ENCODE results near the gene OOSP1.
"Not testable (repeated sequence)": the region's sequence is repeated elsewhere in the genome, so short reads cannot be mapped to it uniquely, and the experiment has no call there.

The OOSP1 gene

DNA sequence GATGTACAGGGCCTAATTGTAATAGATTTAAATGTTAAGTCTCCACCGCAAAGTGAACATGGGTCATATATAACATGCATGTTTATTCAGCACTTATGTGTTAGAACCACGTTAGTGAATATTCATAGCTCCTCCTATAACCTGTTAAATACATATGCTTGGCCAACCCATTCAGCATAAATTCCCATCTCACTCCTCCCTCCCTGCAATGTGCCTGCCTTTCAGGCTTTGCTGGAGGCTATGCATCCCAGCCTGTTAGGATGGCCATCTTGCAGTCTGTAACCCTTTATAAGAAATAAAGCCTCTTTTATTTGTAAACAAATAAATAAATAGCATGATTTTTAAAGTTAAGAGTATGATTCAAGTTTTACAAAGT lies 23.9 kb downstream of the OOSP1 start:
- no peaks in the 10 kb centered on the region for H3K9me3 ChIP-seq (ENCODE audit: control insufficient read depth, low read length)
- no peaks in the 10 kb centered on the region for H3K27me3 ChIP-seq (replicated peaks; ENCODE audit: control insufficient read depth, insufficient read depth, low read length)
- no peak for DNase-seq (ENCODE audit: low read depth)
- no peak overlapping the region for H3K4me3 ChIP-seq (ENCODE audit: low read length)
- no peaks in the 10 kb centered on the region for H3K4me1 ChIP-seq (ENCODE audit: control insufficient read depth, insufficient read depth, low read length)
- H3K36me3 ChIP-seq (ENCODE audit: control insufficient read depth, insufficient read depth, low read length, severe bottlenecking): no peaks in the 10 kb centered on the region
- H3K9ac ChIP-seq (ENCODE audit: low read length): no peak overlapping the region

DNA sequence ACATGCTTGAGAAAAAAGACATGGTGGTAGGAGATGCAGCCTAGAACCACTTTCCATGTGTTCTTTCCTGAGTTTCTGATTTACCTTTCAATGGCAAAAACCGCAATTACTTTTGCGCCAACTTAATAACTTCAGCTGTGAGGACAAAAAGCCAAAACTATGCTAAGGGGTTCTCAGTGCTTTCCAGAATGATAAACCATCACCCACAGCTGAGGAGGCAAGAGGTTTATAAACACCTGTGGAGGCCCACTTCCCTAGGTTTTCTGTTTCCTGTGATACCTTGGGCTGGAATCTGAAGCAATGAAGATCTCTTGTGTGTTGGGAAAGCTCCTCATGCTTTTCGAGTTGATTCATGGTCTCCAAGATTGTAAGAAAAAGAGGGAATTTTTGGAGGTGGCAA lies 25.5 kb downstream of the OOSP1 start, which contains the start of gene OOSP4A:
OOSP4A (plus strand) TSS at position 301 of the 400 bp plus-strand sequence; CDS start at position 301, 0 bp downstream.
- Histone ChIP-seq H3K9ac (ENCODE audit: low read length) (no peak within 1 kb of the TSS), H3K27me3 (replicated peaks; ENCODE audit: control insufficient read depth, insufficient read depth, low read length) (no peaks in the 10 kb centered on the region), H3K4me1 (ENCODE audit: control insufficient read depth, insufficient read depth, low read length) (no peaks in the 10 kb centered on the region), H3K4me3 (ENCODE audit: low read length) (no peak within 1 kb of the TSS), H3K9me3 (ENCODE audit: control insufficient read depth, low read length) (no peaks in the 10 kb centered on the region), H3K36me3 (ENCODE audit: control insufficient read depth, insufficient read depth, low read length, severe bottlenecking) (no peaks in the 10 kb centered on the region)
- DNase-seq (ENCODE audit: low read depth): no peak

DNA sequence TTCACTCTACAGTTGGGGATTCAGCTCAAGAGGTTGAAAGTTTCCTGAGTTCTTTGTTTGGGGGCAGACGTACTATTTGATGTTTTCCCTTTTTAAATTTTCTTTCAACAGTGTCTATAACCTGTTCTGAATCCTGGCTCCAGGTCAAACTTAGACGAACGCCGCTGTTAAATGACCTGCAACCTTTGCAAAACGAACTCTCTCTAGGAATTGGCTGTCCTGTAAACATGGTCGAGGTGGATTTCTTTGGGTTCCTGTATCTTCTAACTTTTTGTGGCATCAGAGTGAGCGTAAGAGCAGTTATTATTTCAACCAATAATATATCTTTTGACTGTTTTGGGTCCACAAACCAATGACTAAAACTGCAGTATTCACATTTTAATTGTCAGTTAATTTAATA lies 27.2 kb downstream of the OOSP1 start:
- H3K4me1 ChIP-seq (ENCODE audit: control insufficient read depth, insufficient read depth, low read length): no peaks in the 10 kb centered on the region
- no peaks in the 10 kb centered on the region for H3K27me3 ChIP-seq (replicated peaks; ENCODE audit: control insufficient read depth, insufficient read depth, low read length)
- H3K9ac ChIP-seq (ENCODE audit: low read length): no peak overlapping the region
- H3K4me3 ChIP-seq (ENCODE audit: low read length): no peak overlapping the region
- no peaks in the 10 kb centered on the region for H3K9me3 ChIP-seq (ENCODE audit: control insufficient read depth, low read length)
- DNase-seq (ENCODE audit: low read depth): no peak
- no peaks in the 10 kb centered on the region for H3K36me3 ChIP-seq (ENCODE audit: control insufficient read depth, insufficient read depth, low read length, severe bottlenecking)

DNA sequence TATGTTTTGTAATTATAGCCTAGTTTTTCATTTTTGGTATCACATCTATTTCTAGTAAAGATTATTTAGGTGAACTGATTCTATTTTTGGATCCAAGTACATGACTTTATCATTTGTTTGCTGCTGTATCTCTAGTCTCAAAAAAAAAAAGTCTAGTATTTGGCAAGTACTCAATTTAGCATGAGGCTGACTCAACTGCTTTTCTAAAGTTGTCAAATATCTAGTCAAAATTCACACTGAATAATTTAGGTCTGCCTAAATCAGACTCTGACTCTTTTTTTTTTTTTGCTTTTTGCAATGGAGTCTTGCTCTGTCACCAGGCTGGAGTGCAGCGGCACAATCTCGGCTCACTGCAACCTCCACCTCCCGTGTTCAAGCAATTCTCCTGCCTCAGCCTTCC lies 28.0 kb downstream of the OOSP1 start:
- H3K9me3 ChIP-seq (ENCODE audit: control insufficient read depth, low read length): no peaks in the 10 kb centered on the region
- H3K36me3 ChIP-seq (ENCODE audit: control insufficient read depth, insufficient read depth, low read length, severe bottlenecking): no peaks in the 10 kb centered on the region
- DNase-seq (ENCODE audit: low read depth): no peak
- H3K27me3 ChIP-seq (replicated peaks; ENCODE audit: control insufficient read depth, insufficient read depth, low read length): no peaks in the 10 kb centered on the region
- H3K4me3 ChIP-seq (ENCODE audit: low read length): no peak overlapping the region
- no peak overlapping the region for H3K9ac ChIP-seq (ENCODE audit: low read length)
- no peaks in the 10 kb centered on the region for H3K4me1 ChIP-seq (ENCODE audit: control insufficient read depth, insufficient read depth, low read length)

DNA sequence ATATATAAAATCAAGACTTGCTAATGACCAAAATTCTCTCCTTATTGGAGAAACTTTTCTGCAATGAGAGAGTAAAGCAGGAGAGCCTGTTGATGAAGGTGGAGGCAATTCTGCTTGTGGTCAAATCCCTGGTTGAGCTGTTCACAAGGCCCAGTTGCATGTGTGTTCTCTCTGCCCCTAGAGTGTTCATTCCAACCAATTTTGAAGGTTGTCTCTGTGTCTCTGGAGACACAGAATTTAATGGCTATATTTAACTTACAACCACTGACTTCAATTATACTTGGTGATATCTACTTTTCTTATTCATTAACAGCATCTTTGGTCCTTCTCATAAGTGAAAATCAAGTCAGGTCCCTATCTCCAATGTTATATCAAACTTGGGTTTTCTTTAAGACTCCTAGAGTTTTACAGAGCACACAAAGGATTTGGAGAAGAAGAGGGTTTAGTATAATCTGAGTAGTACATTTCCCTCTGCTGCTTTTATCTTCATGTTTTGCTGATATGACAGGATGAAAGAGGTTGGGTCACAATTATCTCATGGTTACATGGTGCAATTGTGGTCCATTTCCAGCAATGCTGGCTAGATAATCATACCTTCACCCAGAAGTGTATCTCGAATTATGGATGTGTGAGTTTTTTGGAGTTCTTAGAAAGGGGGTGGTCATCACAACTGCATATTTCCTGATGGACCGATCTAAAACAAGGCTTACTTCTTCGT lies 29.6 kb downstream of the OOSP1 start:
- H3K4me3 ChIP-seq (ENCODE audit: low read length): no peak overlapping the region
- no peaks in the 10 kb centered on the region for H3K27me3 ChIP-seq (replicated peaks; ENCODE audit: control insufficient read depth, insufficient read depth, low read length)
- no peaks in the 10 kb centered on the region for H3K36me3 ChIP-seq (ENCODE audit: control insufficient read depth, insufficient read depth, low read length, severe bottlenecking)
- H3K4me1 ChIP-seq (ENCODE audit: control insufficient read depth, insufficient read depth, low read length): no peaks in the 10 kb centered on the region
- no peak for DNase-seq (ENCODE audit: low read depth)
- no peaks in the 10 kb centered on the region for H3K9me3 ChIP-seq (ENCODE audit: control insufficient read depth, low read length)
- H3K9ac ChIP-seq (ENCODE audit: low read length): no peak overlapping the region

DNA sequence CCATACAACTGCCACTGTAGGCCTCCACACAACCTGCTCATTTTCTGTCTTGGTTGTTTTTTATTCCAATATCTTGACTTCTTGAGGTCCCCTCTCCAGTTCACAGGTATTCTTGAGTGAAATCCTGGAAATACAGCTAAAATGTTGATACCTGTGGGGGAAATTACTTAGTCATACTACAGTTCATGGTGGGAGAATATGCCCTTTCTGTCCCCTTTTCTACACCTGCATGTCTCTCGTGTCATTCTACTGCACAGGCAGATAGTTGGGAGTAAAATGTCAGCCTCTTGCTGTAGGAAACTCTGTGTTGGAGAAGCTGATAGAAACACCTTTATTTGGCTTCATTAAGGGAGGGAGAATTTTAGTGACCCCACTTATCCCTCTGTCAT lies 30.2 kb downstream of the OOSP1 start:
- Histone ChIP-seq H3K27me3 (replicated peaks; ENCODE audit: control insufficient read depth, insufficient read depth, low read length) (no peaks in the 10 kb centered on the region), H3K9ac (ENCODE audit: low read length) (no peak overlapping the region), H3K4me3 (ENCODE audit: low read length) (no peak overlapping the region), H3K4me1 (ENCODE audit: control insufficient read depth, insufficient read depth, low read length) (no peaks in the 10 kb centered on the region), H3K9me3 (ENCODE audit: control insufficient read depth, low read length) (no peaks in the 10 kb centered on the region), H3K36me3 (ENCODE audit: control insufficient read depth, insufficient read depth, low read length, severe bottlenecking) (no peaks in the 10 kb centered on the region)
- no peak for DNase-seq (ENCODE audit: low read depth)

DNA sequence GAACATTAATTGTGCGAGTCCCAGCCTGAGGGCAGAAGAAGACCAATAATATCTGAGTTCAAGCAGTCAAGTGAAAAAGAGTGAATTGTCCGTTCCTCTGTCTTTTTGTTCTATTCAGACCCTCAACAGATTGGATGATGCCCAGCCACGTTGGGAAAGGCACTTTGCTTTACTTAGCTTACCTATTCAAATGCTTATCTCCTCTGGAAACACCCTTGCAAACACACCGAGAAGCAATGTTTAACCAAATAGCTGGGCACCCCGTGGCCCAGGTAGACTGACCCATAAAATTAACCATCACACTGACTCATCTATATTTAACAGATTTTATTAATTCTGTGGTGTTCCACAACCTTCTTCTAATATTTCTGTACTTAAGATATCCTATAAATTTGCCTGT lies 34.9 kb downstream of the OOSP1 start:
- Histone ChIP-seq H3K9ac (ENCODE audit: low read length) (no peak overlapping the region), H3K9me3 (ENCODE audit: control insufficient read depth, low read length) (no peaks in the 10 kb centered on the region), H3K4me3 (ENCODE audit: low read length) (no peak overlapping the region), H3K36me3 (ENCODE audit: control insufficient read depth, insufficient read depth, low read length, severe bottlenecking) (no peaks in the 10 kb centered on the region), H3K27me3 (replicated peaks; ENCODE audit: control insufficient read depth, insufficient read depth, low read length) (no peaks in the 10 kb centered on the region), H3K4me1 (ENCODE audit: control insufficient read depth, insufficient read depth, low read length) (no peaks in the 10 kb centered on the region)
- no peak for DNase-seq (ENCODE audit: low read depth)

DNA sequence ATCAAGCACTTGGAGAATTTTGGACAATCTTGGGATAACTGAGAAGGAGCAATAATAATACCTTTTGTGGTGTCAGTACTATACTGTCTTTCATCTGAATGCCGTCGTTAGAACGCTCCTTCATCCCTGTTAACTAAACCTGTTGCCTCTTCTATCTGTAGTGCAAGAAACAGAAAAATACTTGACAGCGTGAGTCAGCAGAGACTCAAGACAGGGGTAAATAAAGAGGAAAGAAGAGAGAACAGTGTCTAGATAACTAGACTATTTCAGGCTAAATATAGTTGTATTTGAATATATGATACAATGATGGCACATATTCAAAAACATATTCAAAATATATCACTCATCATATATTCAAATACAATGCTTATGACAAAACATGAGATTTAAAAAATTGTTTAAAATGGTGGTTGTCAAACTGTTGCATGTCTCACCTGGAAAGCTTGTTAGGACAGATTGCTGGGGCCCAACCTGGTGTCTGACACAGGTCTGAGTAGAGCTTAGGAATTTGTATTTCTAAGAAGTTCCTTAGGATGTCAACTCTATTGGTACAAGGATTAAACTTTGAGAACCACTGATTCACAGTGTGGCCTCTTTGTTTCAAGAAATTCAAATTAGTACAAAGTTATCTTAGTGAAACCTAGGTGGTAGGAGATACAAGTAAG lies 43.0 kb downstream of the OOSP1 start:
- H3K9ac ChIP-seq (ENCODE audit: low read length): no peak overlapping the region
- H3K4me1 ChIP-seq (ENCODE audit: control insufficient read depth, insufficient read depth, low read length): no peaks in the 10 kb centered on the region
- H3K36me3 ChIP-seq (ENCODE audit: control insufficient read depth, insufficient read depth, low read length, severe bottlenecking): no peaks in the 10 kb centered on the region
- H3K4me3 ChIP-seq (ENCODE audit: low read length): no peak overlapping the region
- no peaks in the 10 kb centered on the region for H3K9me3 ChIP-seq (ENCODE audit: control insufficient read depth, low read length)
- no peaks in the 10 kb centered on the region for H3K27me3 ChIP-seq (replicated peaks; ENCODE audit: control insufficient read depth, insufficient read depth, low read length)
- no peak for DNase-seq (ENCODE audit: low read depth)

DNA sequence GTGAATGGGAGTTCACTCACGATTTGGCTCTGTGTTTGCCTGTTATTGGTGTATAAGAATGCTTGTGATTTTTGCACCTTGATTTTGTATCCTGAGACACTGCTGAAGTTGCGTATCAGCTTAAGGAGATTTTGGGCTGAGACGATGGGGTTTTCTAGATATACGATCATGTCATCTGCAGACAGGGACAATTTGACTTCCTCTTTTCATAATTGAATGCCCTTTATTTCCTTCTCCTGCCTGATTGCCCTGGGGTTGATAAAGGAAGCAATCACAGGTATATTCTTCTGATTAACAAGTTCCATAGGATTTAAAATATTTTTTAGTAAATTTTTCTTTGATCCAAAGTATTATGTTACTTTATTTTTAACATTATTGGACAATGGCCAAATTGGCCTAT lies 43.8 kb downstream of the OOSP1 start:
- H3K36me3 ChIP-seq (ENCODE audit: control insufficient read depth, insufficient read depth, low read length, severe bottlenecking); H3K4me1 ChIP-seq (ENCODE audit: control insufficient read depth, insufficient read depth, low read length): not testable (repeated sequence)

DNA sequence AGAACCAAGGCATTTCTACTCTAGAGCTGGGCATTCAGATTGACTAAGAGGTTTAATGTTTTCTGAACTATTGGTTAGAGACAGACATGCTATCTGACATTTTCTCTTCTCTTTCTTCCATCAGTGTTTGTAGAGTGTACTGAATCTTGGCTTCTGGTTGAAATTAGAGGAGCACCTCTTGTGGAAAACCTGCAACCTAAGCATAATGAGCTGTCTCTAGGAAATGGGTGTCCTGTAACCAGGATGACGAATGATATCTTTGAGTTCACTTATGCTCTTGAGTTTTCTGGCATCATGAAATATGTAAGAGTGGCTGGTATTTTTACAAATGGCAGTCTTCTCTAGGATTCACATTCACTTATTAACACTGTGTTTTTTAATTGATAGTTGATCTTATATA lies 45.0 kb downstream of the OOSP1 start:
- no peak overlapping the region for H3K4me3 ChIP-seq (ENCODE audit: low read length)
- no peaks in the 10 kb centered on the region for H3K36me3 ChIP-seq (ENCODE audit: control insufficient read depth, insufficient read depth, low read length, severe bottlenecking)
- no peaks in the 10 kb centered on the region for H3K4me1 ChIP-seq (ENCODE audit: control insufficient read depth, insufficient read depth, low read length)
- DNase-seq (ENCODE audit: low read depth): no peak
- no peak overlapping the region for H3K9ac ChIP-seq (ENCODE audit: low read length)
- H3K27me3 ChIP-seq (replicated peaks; ENCODE audit: control insufficient read depth, insufficient read depth, low read length): no peaks in the 10 kb centered on the region
- H3K9me3 ChIP-seq (ENCODE audit: control insufficient read depth, low read length): no peaks in the 10 kb centered on the region

More for the DNA sequence above, 43.8 kb downstream of the OOSP1 start:
- DNase-seq (ENCODE audit: low read depth); H3K9me3 ChIP-seq (ENCODE audit: control insufficient read depth, low read length); H3K9ac ChIP-seq (ENCODE audit: low read length); H3K4me3 ChIP-seq (ENCODE audit: low read length); H3K27me3 ChIP-seq (replicated peaks; ENCODE audit: control insufficient read depth, insufficient read depth, low read length): not testable (repeated sequence)

DNA sequence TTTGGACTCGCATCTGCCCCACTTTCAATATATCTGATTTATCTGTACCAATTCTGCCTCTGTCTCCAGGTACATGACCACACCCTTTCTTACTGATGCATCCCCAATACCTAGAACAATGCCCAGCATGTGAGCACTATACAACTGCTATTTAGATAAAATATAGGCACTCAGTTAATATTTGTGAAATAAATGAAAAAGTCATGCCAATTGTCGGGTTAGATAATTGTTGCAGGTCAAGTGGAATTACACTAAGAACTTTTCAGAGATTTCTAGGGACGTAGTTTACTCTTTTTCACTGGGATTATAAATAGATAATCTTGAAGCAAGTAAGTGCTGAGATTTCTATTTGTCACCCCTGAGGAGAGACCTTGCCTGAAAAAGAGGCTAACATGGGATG lies 46.1 kb downstream of the OOSP1 start:
- no peaks in the 10 kb centered on the region for H3K36me3 ChIP-seq (ENCODE audit: control insufficient read depth, insufficient read depth, low read length, severe bottlenecking)
- no peaks in the 10 kb centered on the region for H3K4me1 ChIP-seq (ENCODE audit: control insufficient read depth, insufficient read depth, low read length)
- H3K9me3 ChIP-seq (ENCODE audit: control insufficient read depth, low read length): no peaks in the 10 kb centered on the region
- H3K9ac ChIP-seq (ENCODE audit: low read length): no peak overlapping the region
- no peak for DNase-seq (ENCODE audit: low read depth)
- H3K4me3 ChIP-seq (ENCODE audit: low read length): no peak overlapping the region
- no peaks in the 10 kb centered on the region for H3K27me3 ChIP-seq (replicated peaks; ENCODE audit: control insufficient read depth, insufficient read depth, low read length)

DNA sequence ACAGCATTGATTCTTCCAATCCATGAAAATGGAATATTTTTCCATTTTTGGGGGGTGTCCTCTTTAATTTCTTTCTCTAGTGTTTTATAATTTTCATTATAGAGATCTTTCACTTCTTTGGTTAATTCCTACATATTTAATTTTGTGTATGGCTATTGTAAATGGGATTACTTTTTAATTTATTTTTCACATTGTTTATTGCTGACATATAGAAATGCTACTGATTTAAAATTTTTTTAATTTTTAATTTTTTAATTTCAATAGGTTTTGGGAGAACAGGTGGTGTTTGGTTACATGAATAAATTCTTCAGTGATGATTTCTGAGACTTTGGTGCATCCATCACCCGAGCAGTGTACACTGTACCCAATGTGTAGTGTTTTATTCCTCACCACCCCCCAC lies 52.2 kb downstream of the OOSP1 start:
- H3K4me1 ChIP-seq (ENCODE audit: control insufficient read depth, insufficient read depth, low read length): no peaks in the 10 kb centered on the region
- H3K9me3 ChIP-seq (ENCODE audit: control insufficient read depth, low read length): peaks cover 9% of the 10 kb centered on the region
- no peak for DNase-seq (ENCODE audit: low read depth)
- no peaks in the 10 kb centered on the region for H3K36me3 ChIP-seq (ENCODE audit: control insufficient read depth, insufficient read depth, low read length, severe bottlenecking)
- H3K9ac ChIP-seq (ENCODE audit: low read length): no peak overlapping the region
- H3K27me3 ChIP-seq (replicated peaks; ENCODE audit: control insufficient read depth, insufficient read depth, low read length): no peaks in the 10 kb centered on the region
- H3K4me3 ChIP-seq (ENCODE audit: low read length): no peak overlapping the region
